K562 (cell line): ENCODE measurements around the gene MCU. TPM values are rescaled to one million over a fixed set of nuclear protein-coding genes. Genes with fewer than 3 reads are reported as not detected.
A peak's percentile ranks its signal among the peaks of the same experiment; 100 is the strongest.

ENCODE experiments used
- CEBPG ChIP-seq, 3 experiments: fragments of 200-800 bp in 1 of 3; sonication (Bioruptor generic) in 1 of 3; sonication (generic) in 1 of 3; formaldehyde crosslinking in 1 of 3; IDR thresholded peaks in 2 of 3; conservative IDR thresholded peaks in 1 of 3; 2 replicates each; pipeline versions ENCODE4 v1.6.1 to v1.8.0; 2016 to 2022; ENCODE audit warnings: missing compliant biosample characterization in 2 of 3, missing genetic modification characterization in 2 of 3, mild to moderate bottlenecking in 1 of 3, missing genetic modification reagents in 1 of 3
- CTBP1 ChIP-seq: fragments of 450-650 bp; IDR thresholded peaks from 2 replicates; pipeline ENCODE4 v1.6.1; 2016; ENCODE audit warnings: borderline replicate concordance
- POLR2AphosphoS2 ChIP-seq: IDR thresholded peaks from 2 replicates; pipeline ENCODE4 v1.6.1; 2012; ENCODE audit warnings: low read length, improper control_type of control experiment
- RERE ChIP-seq: sonication (generic); formaldehyde crosslinking; IDR thresholded peaks from 2 replicates; pipeline ENCODE4 v1.8.0; 2023; ENCODE audit warnings: missing genetic modification reagents, mild to moderate bottlenecking, borderline replicate concordance
- SRSF1 ChIP-seq: fragments of 200-400 bp; formaldehyde crosslinking; IDR thresholded peaks from 2 replicates; pipeline ENCODE4 v1.6.1; 2017; ENCODE audit warnings: mild to moderate bottlenecking, low read depth, low read length, moderate library complexity
- ZSCAN29 ChIP-seq: fragments of 450-650 bp; IDR thresholded peaks from 2 replicates; pipeline ENCODE4 v1.6.1; 2017
- polyA plus RNA-seq, 8 experiments: library from polyadenylated mRNA; depleted of rRNA in 4 of 8; stranded (reverse) in 5 of 8; unstranded in 3 of 8; fragments of >200 nt; fragmentation: Nextera tagmentation in 2 of 8; fragmentation: Illumina TruSeq in 1 of 8; extraction: Ambion mirVana in 2 of 8; extraction: Trizol in 1 of 8; gene quantifications; 2 replicates each; pipeline versions ENCODE4 v1.2.1 to v1.2.3, GENCODE V29; 2011 to 2014; ENCODE audit warnings: inconsistent platforms in 1 of 8, missing spikeins in 1 of 8
- total RNA-seq, 7 experiments: library from RNA; depleted of rRNA in 6 of 7; stranded (reverse); fragments of >200 nt in 6 of 7; fragmentation: Illumina TruSeq in 2 of 7; extraction: Trizol in 2 of 7; gene quantifications; 2 replicates each; pipeline versions ENCODE4 v1.2.1 to v1.2.3, GENCODE V29; 2011 to 2021; ENCODE audit warnings: low replicate concordance in 1 of 7
- TF ChIP-seq, protein P1 (sequence below): sonication (generic); formaldehyde crosslinking; IDR thresholded peaks from 2 replicates; pipeline ENCODE4 v1.8.0; 2022; ENCODE audit warnings: missing genetic modification reagents, mild to moderate bottlenecking, moderate library complexity, borderline replicate concordance

MCU gene
- total and polyA plus RNA-seq, 9 of the 15 experiments (the other 6 are each of a cell fraction or from before 2014, with no cell fraction given): 8.2 to 88.8 (median 21.3) TPM

- no peak for TF ChIP-seq RERE (CRISPR knock-in tag)
- TF ChIP-seq CEBPG (CRISPR knock-in tag; IDR thresholded peaks at IDR 0.05): no peak
- no peak for TF ChIP-seq CEBPG (tag; conservative IDR thresholded peaks at IDR 0.05 in 1 of 2, IDR thresholded peaks at IDR 0.05 in 1 of 2)
- TF ChIP-seq CTBP1: peak; percentile 88
- TF ChIP-seq, protein P1, sequence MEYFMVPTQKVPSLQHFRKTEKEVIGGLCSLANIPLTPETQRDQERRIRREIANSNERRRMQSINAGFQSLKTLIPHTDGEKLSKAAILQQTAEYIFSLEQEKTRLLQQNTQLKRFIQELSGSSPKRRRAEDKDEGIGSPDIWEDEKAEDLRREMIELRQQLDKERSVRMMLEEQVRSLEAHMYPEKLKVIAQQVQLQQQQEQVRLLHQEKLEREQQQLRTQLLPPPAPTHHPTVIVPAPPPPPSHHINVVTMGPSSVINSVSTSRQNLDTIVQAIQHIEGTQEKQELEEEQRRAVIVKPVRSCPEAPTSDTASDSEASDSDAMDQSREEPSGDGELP (CRISPR knock-in tag): peak; percentile 19; the same call in 1 of the 2 replicates
- no peak; the same call in 1 of the 2 replicates for TF ChIP-seq ZSCAN29
- no peak for TF ChIP-seq SRSF1
- TF ChIP-seq POLR2AphosphoS2: no peak
These were observed at the start of gene MCU (continued) for GRCh38 chr10:72691863-72692743.
